ENCODE results near the gene SAG. TPM values are rescaled to one million over a fixed set of nuclear protein-coding genes. Genes with fewer than 3 reads are reported as not detected.

The SAG gene
- total and polyA plus RNA-seq, 9 of the 15 experiments (the other 6 are each of a cell fraction or from before 2014, with no cell fraction given): 0.04 to 0.64 (median 0.31) TPM; not detected in 5

- no peak for TF ChIP-seq ZNF41 (CRISPR knock-in tag; conservative IDR thresholded peaks at IDR 0.05)
- TF ChIP-seq LCOR (CRISPR knock-in tag; IDR thresholded peaks at IDR 0.05): no peak
- TF ChIP-seq, protein P1, sequence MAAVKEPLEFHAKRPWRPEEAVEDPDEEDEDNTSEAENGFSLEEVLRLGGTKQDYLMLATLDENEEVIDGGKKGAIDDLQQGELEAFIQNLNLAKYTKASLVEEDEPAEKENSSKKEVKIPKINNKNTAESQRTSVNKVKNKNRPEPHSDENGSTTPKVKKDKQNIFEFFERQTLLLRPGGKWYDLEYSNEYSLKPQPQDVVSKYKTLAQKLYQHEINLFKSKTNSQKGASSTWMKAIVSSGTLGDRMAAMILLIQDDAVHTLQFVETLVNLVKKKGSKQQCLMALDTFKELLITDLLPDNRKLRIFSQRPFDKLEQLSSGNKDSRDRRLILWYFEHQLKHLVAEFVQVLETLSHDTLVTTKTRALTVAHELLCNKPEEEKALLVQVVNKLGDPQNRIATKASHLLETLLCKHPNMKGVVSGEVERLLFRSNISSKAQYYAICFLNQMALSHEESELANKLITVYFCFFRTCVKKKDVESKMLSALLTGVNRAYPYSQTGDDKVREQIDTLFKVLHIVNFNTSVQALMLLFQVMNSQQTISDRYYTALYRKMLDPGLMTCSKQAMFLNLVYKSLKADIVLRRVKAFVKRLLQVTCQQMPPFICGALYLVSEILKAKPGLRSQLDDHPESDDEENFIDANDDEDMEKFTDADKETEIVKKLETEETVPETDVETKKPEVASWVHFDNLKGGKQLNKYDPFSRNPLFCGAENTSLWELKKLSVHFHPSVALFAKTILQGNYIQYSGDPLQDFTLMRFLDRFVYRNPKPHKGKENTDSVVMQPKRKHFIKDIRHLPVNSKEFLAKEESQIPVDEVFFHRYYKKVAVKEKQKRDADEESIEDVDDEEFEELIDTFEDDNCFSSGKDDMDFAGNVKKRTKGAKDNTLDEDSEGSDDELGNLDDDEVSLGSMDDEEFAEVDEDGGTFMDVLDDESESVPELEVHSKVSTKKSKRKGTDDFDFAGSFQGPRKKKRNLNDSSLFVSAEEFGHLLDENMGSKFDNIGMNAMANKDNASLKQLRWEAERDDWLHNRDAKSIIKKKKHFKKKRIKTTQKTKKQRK (IDR thresholded peaks at IDR 0.05; ENCODE audit: borderline replicate concordance, low read depth, low read length): no peak
- no peak for TF ChIP-seq BRD4 (IDR thresholded peaks at IDR 0.05)
- TF ChIP-seq ZNF592 (IDR thresholded peaks at IDR 0.05): no peak
- TF ChIP-seq CBX1 (IDR thresholded peaks at IDR 0.05; ENCODE audit: low read depth): no peak
- no peak for TF ChIP-seq FIP1L1 (IDR thresholded peaks at IDR 0.05; ENCODE audit: low read depth, low read length, poor library complexity, severe bottlenecking)
- no peak for TF ChIP-seq ZNF830 (CRISPR knock-in tag; IDR thresholded peaks at IDR 0.05)
These were observed 36.7 kb upstream of the SAG start (continued) for GRCh38 chr2:233270951-233271350.
